ENCODE results near the gene SLC50A1.

SLC50A1 gene

DNA sequence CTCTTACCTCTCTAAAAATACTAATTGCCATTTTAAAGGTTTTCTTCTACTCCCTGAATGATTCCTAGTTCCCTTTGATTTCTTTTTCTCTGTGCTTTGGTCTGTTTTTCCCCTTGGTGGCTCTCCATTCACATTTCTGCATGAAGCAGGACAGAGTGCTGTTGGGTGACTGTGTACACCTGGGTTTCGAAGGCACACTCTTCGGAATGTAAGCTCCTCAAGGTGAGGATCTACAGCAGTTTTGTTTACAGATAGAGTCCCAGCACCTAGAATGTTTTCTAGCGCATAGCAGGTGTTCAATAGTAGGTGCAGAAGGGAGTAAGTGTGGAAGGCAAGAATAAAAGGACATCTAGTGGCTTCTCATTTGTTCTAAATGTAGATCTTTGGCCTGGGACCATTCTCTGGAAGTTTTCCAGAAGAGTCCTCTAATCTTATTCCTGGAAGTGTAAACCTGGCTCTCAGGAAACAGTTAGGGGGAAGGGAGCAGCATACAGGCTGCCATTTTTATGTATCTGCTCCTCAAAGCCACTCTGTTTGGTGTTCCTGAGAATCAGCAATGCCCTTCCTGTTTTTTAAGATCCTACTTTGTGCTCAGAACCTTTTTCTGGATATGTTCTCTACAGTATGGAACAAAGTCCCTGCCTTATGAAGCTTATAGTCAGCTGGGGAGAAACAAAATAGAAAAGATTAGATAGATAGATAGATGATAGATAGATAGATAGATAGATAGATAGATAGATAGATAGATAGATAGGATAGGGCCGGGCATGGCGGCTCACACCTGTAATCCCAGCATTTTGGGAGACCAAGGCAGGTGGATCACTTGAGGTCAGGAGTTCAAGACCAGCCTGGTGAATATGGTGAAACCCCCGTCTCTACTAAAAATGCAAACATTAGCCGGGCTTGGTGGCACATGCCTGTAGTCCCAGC is 30.8 kb upstream of the SLC50A1 start:
- TF ChIP-seq MYC (IDR thresholded peaks at IDR 0.05; ENCODE audit: low read depth, low read length) = no peak
- no peak for TF ChIP-seq POLR2A (IDR thresholded peaks at IDR 0.05; ENCODE audit: extremely low read depth, insufficient read length)
- TF ChIP-seq, protein P1, sequence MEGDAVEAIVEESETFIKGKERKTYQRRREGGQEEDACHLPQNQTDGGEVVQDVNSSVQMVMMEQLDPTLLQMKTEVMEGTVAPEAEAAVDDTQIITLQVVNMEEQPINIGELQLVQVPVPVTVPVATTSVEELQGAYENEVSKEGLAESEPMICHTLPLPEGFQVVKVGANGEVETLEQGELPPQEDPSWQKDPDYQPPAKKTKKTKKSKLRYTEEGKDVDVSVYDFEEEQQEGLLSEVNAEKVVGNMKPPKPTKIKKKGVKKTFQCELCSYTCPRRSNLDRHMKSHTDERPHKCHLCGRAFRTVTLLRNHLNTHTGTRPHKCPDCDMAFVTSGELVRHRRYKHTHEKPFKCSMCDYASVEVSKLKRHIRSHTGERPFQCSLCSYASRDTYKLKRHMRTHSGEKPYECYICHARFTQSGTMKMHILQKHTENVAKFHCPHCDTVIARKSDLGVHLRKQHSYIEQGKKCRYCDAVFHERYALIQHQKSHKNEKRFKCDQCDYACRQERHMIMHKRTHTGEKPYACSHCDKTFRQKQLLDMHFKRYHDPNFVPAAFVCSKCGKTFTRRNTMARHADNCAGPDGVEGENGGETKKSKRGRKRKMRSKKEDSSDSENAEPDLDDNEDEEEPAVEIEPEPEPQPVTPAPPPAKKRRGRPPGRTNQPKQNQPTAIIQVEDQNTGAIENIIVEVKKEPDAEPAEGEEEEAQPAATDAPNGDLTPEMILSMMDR (IDR thresholded peaks at IDR 0.05; ENCODE audit: low read depth, low read length) = no peak
- TF ChIP-seq, protein P2, sequence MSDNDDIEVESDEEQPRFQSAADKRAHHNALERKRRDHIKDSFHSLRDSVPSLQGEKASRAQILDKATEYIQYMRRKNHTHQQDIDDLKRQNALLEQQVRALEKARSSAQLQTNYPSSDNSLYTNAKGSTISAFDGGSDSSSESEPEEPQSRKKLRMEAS (IDR thresholded peaks at IDR 0.05; ENCODE audit: low read depth, low read length) = no peak
- H3K4me3 ChIP-seq (ENCODE audit: low read depth, low read length) = no peak overlapping the region
- no peak for DNase-seq (ENCODE audit: low read depth)

DNA sequence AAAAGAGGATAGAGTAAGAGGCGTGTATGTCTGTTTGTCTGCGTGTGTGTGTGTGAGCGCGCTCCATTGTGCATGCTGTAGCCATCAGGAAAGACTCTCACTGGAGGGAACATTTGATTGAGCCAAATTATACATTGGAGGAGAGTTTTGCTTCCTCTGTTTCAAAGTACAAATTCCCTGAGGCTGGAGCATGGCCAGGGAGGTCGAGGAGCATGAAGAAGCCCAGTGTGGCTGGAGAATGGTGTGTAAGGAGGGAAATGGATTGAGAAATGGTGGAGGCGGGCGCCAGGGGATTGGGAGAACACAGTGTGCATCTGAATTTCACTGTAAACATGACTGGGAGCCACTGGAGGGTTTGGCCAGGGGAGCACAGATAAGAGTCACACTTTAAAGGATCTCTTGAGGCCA is 30.0 kb upstream of the SLC50A1 start:
- no peak for DNase-seq (ENCODE audit: low read depth)
- TF ChIP-seq MYC (IDR thresholded peaks at IDR 0.05; ENCODE audit: low read depth, low read length) (no peak), POLR2A (IDR thresholded peaks at IDR 0.05; ENCODE audit: extremely low read depth, insufficient read length) (no peak)
- TF ChIP-seq, protein P1 (IDR thresholded peaks at IDR 0.05; ENCODE audit: low read depth, low read length) = no peak
- TF ChIP-seq, protein P2 (IDR thresholded peaks at IDR 0.05; ENCODE audit: low read depth, low read length) = no peak
- H3K4me3 ChIP-seq (ENCODE audit: low read depth, low read length) = no peak overlapping the region

DNA sequence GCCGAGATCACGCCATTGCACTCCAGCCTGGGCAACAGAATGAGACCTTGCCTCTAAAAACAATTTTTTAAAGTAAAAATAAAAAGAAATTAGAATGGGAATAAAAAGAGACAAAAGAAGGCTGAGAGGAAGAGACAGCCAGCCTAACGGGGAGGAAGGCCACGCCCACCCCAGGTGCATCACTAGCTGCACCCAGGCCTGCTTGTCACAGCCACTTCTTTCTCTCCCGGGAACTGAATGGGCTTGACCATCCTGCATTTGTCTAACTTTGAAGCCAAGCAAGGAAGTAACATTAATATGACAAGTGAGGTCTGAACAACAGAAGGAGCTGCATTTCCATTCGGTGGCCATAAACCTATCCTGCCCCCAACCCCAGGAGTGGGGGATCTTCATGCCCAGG is 28.8 kb upstream of the SLC50A1 start:
- no peak for DNase-seq (ENCODE audit: low read depth)
- H3K4me3 ChIP-seq (ENCODE audit: low read depth, low read length) = no peak overlapping the region
- TF ChIP-seq MYC (IDR thresholded peaks at IDR 0.05; ENCODE audit: low read depth, low read length) (no peak), POLR2A (IDR thresholded peaks at IDR 0.05; ENCODE audit: extremely low read depth, insufficient read length) (no peak)
- TF ChIP-seq, protein P1 (IDR thresholded peaks at IDR 0.05; ENCODE audit: low read depth, low read length) = no peak
- TF ChIP-seq, protein P2 (IDR thresholded peaks at IDR 0.05; ENCODE audit: low read depth, low read length) = no peak

DNA sequence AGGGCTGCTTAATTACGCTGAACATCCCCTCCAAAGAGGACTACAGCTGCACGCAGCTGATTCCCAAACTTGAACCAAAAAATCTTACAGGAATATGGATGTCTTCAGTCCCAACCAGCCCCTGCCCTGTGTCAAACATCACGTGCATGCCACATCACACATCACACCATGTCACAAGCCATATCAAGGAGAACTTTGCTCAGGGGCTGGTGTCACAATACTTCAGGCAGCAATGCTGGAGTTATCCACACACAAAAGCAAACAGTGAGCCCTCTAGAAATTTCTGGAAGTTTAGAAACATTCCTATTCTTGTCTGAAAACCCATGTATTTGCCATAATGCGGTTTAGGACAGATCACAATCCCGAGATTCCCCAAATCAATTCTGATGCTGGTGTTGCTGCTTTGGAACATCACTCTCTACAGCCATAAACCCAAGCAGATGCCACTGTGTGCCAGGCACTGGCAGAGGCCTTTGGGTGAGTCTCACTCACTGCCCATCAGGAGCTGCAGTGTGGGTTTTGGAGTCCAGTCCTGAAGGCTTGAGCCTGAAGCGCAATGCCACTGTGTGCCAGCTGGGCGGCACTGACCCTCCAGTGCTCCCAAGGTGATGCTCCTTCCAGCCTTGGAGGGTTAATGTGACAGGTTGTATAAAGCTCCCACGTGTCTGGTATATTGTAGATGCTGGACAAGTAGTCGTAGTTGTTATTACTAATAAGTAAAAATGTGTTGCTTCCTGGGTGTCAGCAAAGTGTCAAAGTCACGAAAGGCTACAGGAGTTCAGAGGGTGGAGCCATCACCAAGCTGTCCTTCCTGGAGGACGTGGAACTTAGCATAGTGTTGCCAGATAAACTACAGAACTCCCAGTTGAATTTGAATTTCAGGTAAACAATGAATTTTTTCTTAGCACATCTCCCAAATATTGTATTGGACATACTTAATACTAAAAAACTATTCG is 28.1 kb upstream of the SLC50A1 start:
- H3K4me3 ChIP-seq (ENCODE audit: low read depth, low read length) = no peak overlapping the region
- TF ChIP-seq POLR2A (IDR thresholded peaks at IDR 0.05; ENCODE audit: extremely low read depth, insufficient read length) (no peak), MYC (IDR thresholded peaks at IDR 0.05; ENCODE audit: low read depth, low read length) (no peak)
- TF ChIP-seq, protein P1 (IDR thresholded peaks at IDR 0.05; ENCODE audit: low read depth, low read length) = no peak
- TF ChIP-seq, protein P2 (IDR thresholded peaks at IDR 0.05; ENCODE audit: low read depth, low read length) = no peak
- no peak for DNase-seq (ENCODE audit: low read depth)

DNA sequence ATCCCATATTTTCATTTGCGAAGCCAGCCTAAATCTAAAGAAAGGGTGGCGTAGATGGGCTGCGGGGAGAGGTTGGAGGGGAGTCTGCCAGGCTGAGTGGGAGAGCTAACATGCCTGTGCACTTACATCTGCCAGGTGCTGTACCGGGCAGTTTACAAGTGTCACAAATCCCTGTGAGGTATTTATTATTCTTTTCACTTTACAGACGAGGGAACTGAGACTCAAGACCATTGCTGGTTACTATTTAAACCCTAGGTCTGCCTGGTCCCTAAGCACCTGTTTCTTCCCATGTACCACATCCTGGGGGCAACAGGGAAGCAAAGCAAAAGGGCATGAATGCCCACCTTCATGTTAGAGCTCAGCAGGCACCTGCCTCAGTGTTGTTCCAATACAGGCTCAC is 27.4 kb upstream of the SLC50A1 start:
- TF ChIP-seq POLR2A (IDR thresholded peaks at IDR 0.05; ENCODE audit: extremely low read depth, insufficient read length) (no peak), MYC (IDR thresholded peaks at IDR 0.05; ENCODE audit: low read depth, low read length) (no peak)
- TF ChIP-seq, protein P1 (IDR thresholded peaks at IDR 0.05; ENCODE audit: low read depth, low read length) = no peak
- TF ChIP-seq, protein P2 (IDR thresholded peaks at IDR 0.05; ENCODE audit: low read depth, low read length) = no peak
- H3K4me3 ChIP-seq (ENCODE audit: low read depth, low read length) = no peak overlapping the region
- no peak for DNase-seq (ENCODE audit: low read depth)

Data from NB4 (cell line).